GM19455 (cell line): ENCODE results near the gene MAMSTR.
A peak's percentile ranks its signal among the peaks of the same experiment; 100 is the strongest.

Source experiments
- ATAC-seq: cut with Tn5 transposase; IDR thresholded peaks from one replicate; pipeline ENCODE4 v1.9.1; 2021; ENCODE audit not compliant: unreplicated experiment

The MAMSTR gene

DNA sequence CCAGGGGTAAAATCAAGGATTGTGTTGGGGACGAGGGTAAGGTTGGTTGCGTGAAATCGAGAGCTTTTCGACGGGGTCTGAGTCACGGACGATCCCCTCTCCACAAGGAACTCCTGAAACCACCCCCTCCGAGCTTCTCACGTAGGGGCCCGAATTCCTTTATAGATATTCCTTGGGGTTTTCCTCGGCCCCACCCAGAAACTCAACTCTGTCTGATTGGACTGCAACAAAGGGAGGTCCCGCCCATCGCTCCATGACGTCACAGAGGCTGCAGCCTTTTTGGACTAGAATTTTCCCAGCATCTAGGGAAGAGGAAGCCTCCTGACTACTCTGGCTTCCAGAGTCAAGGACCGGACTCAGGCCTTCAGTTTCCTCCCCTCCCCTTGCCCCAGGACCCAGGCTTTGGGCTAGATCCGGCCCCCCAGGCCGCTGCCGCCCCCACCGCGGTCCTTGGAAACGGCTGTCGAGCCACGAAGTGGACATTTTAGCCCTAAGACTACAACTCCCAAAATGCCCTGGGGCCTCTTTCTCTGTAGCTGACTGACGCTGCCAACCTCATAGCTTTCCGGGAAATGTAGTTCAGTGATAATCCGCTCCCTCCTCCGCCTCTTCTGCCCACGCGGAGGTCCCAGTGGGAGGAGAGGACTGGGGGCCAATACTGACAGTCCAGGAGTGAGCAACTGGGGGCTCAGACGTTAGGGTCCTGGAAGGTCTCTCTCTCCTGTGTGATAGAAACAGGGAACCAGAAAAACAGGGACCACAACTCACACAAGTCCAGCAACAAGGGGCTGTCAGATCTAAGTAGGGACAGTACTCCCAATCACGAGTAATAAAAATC, 27.4 kb upstream of the MAMSTR start, which contains the start of gene IZUMO1:
IZUMO1 (minus strand) TSS at position 172 of the 838 bp plus-strand sequence. CDS start 1,050 bp downstream, outside the sequence.
- ATAC-seq, result no peak

DNA sequence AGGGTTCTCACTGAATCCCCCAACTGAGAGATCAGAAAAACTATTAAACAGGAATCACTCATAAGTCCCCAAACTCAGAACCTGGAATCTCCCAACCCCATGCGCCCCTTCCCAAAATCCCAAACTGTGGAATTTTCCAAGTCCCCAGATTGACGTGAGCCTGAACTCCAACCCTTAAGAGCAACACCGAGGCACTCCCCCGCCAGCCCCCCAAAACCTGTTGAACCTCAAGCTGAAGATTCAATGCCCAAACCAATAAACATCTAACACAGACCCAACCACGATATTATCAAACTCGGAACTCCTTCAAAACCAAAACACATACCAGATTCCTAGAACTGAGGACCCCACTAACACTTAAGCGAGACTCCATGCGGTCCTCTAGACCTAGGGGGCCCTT, 26.6 kb upstream of the MAMSTR start:
- ATAC-seq, result no peak

DNA sequence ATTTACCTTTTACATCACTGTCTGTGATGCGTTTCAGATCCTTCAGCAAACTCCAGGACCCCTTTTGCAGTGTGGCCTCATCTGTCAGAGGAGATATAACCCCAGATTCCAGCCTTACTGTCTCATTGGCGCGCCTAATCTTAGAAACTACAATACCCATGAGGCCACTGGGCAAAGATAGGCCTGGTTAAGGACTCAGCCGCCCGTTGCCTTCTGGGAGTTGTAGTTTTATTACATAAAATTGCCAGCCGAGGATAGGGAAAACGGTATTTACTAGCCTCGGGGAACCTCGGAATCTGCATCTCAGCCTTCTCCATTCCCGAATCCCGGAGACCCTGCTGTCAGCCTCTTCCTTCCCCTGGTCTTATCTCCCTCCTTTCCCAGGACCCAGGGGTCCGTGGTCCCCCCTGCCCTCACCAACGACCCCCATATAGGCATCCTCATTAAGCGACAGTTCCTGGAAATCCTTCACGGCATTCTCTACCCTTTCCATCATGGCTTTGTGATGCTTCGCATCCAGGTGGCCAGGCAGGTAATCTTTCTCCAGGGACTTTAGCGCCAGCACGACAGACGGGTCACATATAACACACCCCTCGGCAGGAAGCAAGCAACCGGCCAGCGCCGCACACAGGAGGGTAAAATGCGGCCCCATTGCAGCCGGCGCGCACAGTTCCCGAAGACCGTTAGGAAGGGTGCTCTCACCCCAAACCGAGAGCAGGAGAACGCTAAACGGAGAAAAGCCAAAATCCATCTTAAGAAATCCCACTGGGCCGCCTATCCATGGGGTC, 25.9 kb upstream of the MAMSTR start:
- no peak for ATAC-seq

DNA sequence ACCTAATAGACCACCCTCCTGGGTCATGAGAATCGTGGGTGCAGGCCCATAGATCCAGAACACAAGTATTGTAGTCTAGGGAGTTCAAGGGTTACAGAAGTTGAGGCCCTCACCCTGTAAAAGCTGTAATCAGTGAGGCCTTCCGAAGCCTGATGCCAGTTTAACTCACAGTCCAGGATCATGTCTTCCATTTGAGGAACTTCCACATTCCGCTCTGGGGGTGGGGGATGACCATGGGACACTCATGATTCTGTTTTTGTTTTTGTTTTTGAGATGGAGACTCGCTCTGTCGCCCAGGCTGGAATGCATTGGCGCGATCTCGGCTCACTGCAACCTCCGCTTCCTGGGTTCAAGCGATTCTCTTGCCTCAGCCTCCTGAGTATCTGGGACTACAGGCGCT, 22.6 kb upstream of the MAMSTR start:
- ATAC-seq, result no peak

DNA sequence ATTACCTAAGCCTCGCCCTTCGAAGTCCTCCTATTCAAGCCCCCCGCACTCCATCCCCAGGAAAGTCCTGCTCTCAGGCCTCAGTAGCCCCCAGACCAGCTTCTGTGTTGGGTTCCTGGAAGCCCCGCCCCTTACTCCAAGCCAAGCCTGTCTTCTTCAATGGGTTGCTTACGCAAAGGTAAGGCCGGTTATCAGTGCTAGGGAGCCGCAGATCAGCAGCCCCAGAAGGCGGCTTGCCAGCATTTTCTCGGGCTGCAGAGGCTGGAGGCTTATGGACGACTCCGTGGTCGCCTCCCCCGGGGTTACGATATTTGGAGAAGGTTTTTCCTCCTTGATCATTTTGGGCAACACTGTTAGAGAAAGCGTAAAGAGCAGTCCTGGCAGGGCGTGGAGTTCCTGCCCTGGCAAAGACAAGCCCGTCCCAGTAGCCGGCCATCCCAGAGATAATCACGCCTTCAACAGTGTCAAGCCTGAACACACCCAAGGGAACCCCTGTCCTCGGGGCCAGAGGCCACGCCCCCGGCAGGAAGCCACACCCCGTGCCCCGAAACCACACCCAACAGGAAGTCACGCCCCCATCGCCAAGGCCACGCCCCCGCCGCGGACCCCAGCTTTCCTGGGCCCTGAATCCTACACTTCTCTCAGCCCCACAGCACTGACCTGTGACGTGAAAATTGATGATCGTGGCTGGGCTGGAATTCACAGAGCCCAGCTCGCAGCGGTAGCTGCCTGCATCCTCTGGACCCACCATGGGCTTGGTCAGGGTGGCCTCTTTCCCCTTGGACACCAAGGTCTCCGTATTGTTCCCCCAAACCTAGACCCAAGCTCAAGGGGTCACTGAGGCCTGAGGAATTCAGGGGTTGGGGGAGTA, 21.8 kb upstream of the MAMSTR start:
- ATAC-seq, result no peak

DNA sequence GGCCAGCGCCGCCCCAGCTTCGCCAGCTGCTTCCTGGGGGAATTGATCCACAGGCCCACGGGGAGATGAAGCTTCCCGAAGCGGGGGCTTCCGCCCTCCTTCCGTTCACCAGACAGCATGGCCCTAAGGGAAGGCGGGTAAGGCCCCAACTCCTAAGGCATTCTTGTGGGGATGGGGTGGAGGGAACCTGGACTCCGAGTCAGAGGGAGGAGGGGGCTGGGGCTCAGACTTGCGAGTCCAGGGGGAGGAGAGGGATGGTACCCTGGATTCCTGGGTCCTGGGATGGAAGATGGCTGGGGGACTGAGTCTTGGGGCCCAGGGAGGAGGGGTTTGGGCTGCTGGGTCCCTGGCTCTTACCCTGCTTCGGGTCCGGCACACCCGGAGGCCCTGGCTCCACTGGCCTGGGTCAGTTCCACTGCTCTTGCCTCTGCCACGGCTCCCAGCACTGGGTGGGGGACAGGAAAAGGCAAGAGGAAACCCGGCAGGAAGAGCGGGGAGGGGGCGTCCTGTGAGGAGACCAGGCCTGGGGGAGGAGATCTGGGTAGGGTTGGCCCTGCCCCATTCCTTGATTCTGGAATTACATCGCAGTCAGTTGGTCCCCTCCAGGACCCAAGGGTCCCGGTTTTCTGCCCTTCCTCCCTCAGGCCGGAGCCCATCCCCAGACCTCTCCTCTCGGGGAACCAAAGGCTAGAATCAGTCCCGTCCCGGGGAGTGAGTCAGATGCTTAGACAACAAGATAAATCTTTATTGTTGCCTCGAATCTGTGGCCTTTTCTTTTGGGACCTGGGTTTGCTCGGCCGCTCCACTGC, 20.8 kb upstream of the MAMSTR start, which contains the start of gene RASIP1:
RASIP1 (minus strand) TSS at position 447 of the 809 bp plus-strand sequence; CDS start at position 119, 328 bp downstream.
- ATAC-seq, result no peak

DNA sequence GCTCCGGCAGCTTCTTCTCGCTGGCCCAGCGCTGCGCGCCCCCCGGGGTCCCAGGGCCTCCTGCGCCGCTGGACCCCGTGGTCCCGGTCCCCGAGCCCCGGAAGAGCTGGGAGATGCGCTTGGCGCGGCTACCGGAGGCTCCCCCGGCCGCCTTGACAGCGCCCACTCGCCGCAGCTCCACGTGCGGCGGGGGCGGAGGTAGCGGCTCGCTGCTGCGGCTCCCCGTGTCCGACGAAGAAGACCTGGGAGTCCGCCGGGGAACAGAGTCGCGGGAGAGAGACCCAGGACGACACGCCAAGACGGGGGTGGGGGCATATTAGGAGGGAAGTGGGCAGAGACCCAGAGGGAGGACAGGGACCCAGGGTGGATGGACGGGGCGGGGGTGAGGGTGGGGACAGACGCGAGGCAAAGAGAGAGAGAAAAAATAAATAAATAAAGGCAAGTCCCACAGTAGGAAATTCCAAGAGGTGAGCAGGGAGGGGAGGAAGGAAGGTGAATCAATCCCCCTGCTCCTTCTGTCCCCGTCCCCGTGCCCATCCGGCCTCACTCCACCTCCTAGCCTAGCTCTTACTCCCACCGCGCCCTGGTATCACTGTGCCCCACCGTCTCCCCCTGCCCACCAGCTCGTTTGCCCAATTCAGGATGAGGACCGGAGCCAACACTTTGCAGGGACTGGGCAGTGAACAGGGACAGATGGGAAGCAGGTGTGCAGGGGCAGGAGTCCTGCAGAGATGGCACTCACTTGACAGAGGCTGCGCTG, 20.1 kb upstream of the MAMSTR start:
- ATAC-seq, result no peak

DNA sequence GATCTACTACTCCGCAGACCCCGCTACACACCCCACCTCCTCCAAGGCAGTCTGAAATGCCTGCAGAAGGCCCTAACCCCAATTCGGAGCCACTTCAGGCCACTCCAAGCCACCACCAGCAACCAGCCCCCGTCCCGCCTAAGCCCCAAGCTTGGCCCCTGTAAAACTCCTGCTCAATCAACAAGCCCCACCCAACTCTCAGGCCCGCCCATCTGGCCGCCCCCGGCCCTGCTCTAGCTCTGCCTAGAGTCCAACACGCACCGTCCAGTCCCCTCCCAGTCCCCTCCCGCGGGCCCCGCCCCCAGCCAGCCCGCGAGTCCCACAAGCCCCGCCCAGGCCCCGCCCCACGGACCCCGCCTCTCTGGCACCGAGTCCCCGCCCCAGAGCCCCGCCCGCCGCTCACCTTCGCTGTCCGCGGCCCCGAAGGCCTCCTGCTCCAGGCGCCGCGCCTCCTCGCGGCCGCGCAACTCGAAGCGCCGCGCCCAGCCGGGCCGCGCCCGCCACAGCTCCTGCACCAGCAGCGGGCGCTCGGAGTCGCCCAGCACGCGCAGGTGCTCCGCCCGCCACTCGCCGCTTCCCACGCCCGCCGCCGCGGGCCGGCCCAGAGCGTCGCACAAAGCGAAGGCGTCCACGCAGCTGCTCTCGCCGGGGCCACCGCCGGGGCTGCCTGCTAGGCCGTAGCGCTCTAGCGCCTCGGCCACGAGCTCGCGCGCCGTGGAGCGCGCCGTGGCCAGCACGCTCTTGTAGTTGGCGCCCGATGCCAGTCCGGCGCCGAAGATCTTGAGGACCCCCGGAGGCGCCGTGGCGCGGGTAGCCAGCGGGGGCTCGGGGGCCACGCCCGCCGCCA, 19.3 kb upstream of the MAMSTR start:
- peak; percentile 75 for ATAC-seq

DNA sequence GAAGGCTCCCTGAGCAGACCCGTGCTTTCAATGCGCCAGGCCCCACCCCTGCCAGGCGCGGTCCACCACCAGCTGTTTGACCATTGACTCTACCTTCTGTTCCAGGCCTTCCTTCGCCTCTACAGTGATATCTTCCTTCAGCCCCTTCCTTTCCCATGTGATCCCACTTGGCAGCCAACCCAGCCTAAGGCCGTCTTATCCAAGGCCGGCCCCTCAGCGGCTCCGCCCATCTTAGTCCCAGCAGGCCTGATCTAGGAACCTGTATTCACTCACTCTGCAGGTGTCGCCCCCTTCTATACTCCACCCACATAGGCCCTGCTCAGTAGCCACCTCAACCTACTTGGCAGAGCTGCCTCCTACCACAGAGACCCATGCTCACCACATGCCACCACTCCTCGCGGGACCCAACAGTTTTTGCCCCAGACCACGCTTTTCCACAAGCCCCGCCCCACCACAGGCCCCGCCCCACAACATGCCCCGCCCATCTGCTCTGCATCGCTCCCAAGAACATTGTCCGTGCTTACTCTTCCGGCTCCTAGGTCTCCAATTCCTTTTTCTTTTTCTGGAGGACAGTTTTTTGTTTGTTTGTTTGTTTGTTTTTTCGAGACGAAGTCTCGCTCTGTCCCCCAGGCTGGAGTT, 18.0 kb upstream of the MAMSTR start:
- ATAC-seq, result no peak

DNA sequence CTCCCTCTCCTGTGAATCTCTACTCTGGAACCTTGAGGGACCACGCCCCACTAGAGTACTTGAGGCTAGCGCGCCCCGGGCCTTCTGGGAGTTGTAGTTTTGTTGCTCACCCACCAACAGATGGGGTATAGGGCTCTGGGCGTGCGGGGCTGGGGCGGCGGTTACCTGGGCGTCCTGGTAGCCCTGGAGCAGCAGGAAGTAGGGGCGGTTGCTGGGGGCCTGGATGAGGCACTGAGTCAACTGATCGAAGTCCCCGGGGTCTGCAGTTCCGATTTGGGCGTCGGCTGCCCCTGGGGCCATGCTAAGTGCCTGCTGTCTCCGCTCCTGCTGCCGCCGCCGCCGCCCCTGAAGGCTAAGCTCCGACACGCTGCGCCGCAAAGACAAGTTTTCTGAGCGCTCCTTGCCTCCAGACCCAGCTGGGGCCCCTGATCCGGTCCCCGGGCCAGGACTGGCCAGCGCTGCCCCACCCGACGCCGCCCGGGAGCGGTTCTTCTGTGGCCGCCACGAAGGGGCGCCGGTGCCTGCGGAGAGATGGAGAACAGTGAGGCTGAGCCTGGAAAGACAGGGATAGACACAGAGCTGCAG, 15.6 kb upstream of the MAMSTR start:
- no peak for ATAC-seq

DNA sequence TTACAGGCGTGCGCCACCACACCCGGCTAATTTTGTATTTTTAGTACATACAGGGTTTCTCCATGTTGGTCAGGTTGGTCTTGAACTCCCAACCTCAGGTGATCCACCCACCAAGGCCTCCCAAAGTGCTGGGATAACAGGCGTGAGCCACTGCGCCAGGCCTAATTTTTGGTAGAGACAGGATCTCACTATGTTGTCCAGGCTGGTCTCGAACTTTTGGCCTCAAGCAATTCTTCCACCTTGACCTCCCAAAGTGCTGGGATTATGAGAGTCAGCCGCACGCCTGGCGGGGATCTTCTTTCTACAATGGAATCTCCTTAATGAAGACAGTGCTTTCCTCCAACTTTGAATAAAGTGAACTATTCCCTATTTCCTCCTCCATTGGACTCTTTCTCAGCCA, 15.1 kb upstream of the MAMSTR start:
- no peak for ATAC-seq

DNA sequence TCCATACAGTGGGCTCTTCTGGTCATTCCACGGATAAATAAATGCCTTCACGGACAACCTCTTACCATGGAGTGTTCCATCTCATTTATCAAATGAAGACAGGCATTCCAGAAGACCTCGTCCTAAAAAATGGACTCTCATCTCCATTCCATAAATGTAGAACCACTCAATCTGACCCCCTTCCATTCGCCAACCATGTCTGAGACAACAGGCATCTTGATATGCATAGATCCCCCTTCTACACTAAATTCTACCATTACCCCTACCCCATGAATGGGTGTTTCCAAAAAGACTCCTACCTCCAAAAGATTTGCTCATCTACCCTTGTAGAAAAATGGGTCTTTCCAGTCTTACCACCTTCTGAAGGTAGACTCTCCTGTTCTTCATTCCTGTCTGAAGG, 11.9 kb upstream of the MAMSTR start:
- ATAC-seq, result no peak

DNA sequence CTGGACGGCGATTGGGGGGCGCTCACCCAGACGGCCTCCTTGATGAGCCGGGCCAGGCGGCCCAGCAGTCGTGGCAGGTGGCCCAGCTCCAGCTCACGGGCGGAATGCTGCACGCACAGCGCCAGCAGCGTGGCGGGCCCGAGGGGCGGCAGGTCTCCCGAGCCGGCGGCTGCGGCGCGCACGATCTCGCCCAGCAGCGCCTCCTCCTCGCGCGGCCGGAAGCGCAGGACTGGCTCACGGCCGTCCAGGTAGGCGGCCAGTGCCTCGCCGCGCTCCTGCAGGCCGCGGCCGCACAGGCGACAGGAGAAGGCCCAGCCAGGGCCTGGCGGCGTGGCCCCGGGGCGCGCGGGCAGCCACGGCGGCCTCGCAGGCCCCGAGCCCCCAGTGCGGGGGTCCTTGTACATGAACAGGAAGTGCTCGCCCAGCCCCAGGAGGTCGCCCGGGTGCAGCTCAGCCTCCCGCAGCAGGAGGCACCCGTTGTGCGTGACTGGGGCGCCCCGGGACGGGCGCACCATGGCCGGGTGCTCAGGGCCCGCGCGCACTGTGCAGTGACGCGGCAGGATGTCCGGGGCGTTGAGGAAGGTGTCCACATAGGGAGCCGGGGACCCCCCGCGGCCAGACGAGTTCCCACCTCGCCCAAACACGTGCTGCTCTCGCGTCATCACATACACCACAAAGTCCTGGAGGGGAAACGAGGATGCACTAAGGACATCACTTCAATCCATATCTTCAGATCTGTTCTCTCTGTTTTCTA, 9.6 kb upstream of the MAMSTR start:
- no peak for ATAC-seq

DNA sequence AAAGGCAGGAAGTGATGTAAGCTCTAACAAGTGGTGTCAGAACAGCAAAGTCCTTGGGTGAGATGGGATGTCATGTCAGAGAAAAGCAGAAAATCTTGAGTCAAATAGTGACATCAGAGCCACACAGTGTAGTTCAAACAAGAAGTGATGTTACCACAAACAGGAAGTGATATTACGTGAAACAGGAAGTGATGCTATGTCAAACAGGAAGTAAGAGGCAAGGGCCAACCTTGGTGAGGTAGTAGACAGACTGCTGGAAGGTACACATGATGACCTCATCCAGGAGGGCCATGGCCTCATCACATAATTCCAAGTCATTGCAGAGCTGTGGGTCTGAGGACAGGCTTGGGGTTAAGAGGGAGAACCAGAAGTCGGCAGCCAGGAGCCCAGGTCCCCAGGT, 7.0 kb upstream of the MAMSTR start:
- ATAC-seq, result no peak

DNA sequence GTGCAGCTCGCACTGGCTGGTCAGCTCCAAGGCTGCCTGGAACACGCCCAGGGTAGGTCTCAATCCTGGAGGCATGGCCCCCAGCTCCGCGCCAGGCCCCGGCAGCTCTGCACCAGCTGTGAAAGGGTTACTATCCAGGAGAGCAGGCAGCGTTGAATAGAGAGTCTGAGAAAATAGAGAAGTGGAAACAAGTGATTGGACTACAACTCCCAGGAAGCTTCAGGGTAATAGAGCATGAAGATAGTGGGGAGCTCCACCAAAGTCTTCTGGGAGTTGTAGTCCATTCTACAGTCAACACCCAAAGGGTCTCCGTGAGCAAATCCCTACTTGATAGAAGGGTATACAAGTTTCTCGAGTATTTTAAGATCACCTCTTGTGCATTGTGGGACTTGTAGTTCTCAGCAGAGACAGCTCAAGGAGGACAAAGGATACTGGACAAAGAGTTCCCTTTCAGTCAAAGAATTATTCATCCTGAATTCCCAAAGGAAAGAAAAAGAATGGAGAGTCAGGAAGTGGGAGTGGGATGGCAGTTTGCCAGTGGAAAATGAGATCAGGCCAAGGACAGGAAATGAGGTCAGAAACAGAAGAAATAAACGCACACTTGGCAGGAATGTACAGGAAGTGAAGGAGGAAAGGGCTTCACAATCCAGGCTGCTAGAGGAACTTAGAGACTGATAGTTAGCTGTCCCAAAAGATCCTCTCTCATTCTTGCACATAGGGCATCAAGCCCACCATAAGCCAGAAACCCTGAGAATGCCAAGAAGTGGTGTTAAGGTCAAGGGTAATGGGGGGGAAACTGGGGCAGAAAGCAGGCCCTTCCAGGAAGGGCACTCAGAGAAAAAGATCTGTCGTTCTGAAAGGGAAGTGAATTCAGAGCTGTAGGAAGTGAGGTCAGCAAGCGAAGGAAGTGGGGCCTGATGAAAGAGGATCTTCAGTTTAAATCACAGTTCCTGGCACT, 5.5 kb upstream of the MAMSTR start:
- no peak for ATAC-seq

DNA sequence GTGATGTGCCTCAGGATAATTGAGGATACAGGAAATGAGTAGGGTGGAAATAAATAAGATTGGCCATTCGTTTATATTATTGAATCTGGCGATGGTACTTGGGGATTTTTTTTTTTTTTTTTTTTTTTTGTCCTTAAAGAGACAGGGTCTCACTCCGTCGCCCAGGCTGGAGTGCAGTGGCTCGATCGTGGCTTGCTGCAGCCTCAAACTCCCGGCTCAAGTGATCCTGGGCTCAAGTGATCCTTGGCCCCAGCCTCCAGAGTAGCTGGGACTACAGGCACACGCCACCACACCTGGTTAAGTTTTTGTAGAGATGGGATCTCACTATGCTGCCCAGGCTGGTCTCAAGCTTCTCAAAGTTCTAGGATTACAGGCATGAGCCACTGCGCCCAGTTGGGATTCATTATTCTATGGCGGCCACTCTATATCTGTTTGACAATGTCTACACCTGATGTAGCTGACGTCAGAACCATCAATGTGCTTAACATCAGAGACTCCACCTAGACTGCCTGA, 2.7 kb upstream of the MAMSTR start:
- no peak for ATAC-seq
